ENCODE data around the gene C16orf96.

DNA sequence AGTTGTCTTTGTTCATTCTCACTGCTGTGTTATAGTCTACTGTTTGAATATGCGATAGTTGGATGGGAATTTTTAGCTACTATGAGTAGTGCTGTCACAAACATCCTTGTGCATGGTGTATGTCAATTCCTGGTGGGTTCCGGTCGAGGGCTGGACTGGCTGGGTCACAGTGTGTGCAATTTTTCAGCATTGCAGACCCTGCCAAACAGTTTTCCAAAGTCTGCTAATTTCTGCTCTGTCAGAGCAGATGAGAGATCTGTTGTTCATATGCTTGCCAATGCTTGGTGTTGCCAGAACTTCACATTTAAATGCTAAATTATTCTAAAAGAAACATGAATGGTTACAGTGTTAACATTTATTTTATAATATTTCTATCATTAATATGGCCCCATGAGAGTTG, 3.6 kb upstream of the C16orf96 start:
- TF ChIP-seq EZH2phosphoT487 (IDR thresholded peaks at IDR 0.05; ENCODE audit: insufficient read depth, low read depth) (no peak), EZH2 (IDR thresholded peaks at IDR 0.05; ENCODE audit: insufficient read depth, poor library complexity, severe bottlenecking) (no peak)

Measured in GM23248 (cell line).